IMR-90 (cell line): ENCODE measurements around the gene WWP2. TPM values are rescaled to one million over a fixed set of nuclear protein-coding genes. Genes with fewer than 3 reads are reported as not detected.

Experiments used
- ATAC-seq: fragments of 200-7000 bp; cut with Tn5 transposase; 2 replicates; pipeline ENCODE4 v1.9.1; 2020; ENCODE audit warnings: low read depth, mild to moderate bottlenecking, moderate library complexity
- BruUV-seq: library from RNA; stranded (reverse); fragments of 400-500 nt; replicated peaks from 2 replicates; lab custom pipeline; 2021; lab: Mats Ljungman, UMichigan
- CTCF ChIA-PET: fragments of 300-600 bp; formaldehyde crosslinking; extraction: SDS; loops from one replicate; lab custom pipeline; 2021; ENCODE audit warnings: antibody characterized with exemption; lab: Yijun Ruan, JAX
- POLR2A ChIA-PET: fragments of 300-600 bp; sonication (Branson Sonifier 250); formaldehyde crosslinking; loops from one replicate; lab custom pipeline; 2022; ENCODE audit warnings: antibody characterized with exemption; ENCODE audit not compliant: unreplicated experiment; lab: Charles Lee
- DNase-seq: peaks from one replicate; pipeline ENCODE4 v3.0.0; 2013
- H2AFZ ChIP-seq: replicated peaks from 2 replicates; pipeline ENCODE3; 2013; ENCODE audit warnings: low read length, mild to moderate bottlenecking; ENCODE audit not compliant: poor library complexity
- H2AK5ac ChIP-seq: 2 replicates; pipeline ENCODE4 v1.6.1; 2013; ENCODE audit warnings: low read depth, low read length, inconsistent platforms
- H2AK9ac ChIP-seq: replicated peaks from 2 replicates; pipeline ENCODE3; 2013; ENCODE audit warnings: mild to moderate bottlenecking, low read depth, low read length, moderate library complexity; ENCODE audit not compliant: poor library complexity
- H2BK120ac ChIP-seq: 2 replicates; pipeline ENCODE4 v1.6.1; 2013; ENCODE audit warnings: low read depth, low read length, inconsistent platforms
- H2BK15ac ChIP-seq: 3 replicates; pipeline ENCODE4 v1.6.1; 2013; ENCODE audit warnings: low read depth, low read length, inconsistent platforms
- H2BK20ac ChIP-seq: 2 replicates; pipeline ENCODE4 v1.6.1; 2013; ENCODE audit warnings: low read depth, mild to moderate bottlenecking, inconsistent platforms, low read length, moderate library complexity
- H2BK5ac ChIP-seq: 2 replicates; pipeline ENCODE4 v1.6.1; 2013; ENCODE audit warnings: mild to moderate bottlenecking, low read depth, low read length, inconsistent platforms; ENCODE audit not compliant: poor library complexity, severe bottlenecking
- H3K14ac ChIP-seq: replicated peaks from 2 replicates; pipeline ENCODE4 v1.6.1; 2013; ENCODE audit warnings: low read depth, low read length, inconsistent platforms
- H3K18ac ChIP-seq: 2 replicates; pipeline ENCODE4 v1.6.1; 2013; ENCODE audit warnings: low read depth, low read length, control low read depth
- H3K23ac ChIP-seq: 2 replicates; pipeline ENCODE4 v1.6.1; 2013; ENCODE audit warnings: low read depth, low read length, inconsistent platforms
- H3K27ac ChIP-seq: 2 replicates; pipeline ENCODE4 v1.5.1; 2013; ENCODE audit warnings: mild to moderate bottlenecking, control low read depth, low read length; ENCODE audit not compliant: insufficient read depth
- H3K27me3 ChIP-seq: 2 replicates; pipeline ENCODE4 v1.6.1; 2013; ENCODE audit warnings: low read length; ENCODE audit not compliant: control insufficient read depth, insufficient read depth
- H3K36me3 ChIP-seq: 2 replicates; pipeline ENCODE4 v1.6.1; 2013; ENCODE audit warnings: low read length, mixed read lengths; ENCODE audit not compliant: control insufficient read depth, insufficient read depth
- H3K4ac ChIP-seq: 2 replicates; pipeline ENCODE4 v1.6.1; 2013; ENCODE audit warnings: low read depth, low read length, inconsistent platforms
- H3K4me1 ChIP-seq: 2 replicates; pipeline ENCODE4 v1.6.1; 2013; ENCODE audit warnings: low read length, mixed read lengths; ENCODE audit not compliant: control insufficient read depth, insufficient read depth
- H3K4me2 ChIP-seq: 2 replicates; pipeline ENCODE4 v1.6.1; 2013; ENCODE audit warnings: low read depth, mild to moderate bottlenecking, control low read depth, low read length, moderate library complexity
- H3K4me3 ChIP-seq: 2 replicates; pipeline ENCODE4 v1.5.1; 2013; ENCODE audit warnings: low read depth, mild to moderate bottlenecking, control low read depth, low read length, moderate library complexity; ENCODE audit not compliant: insufficient read depth
- H3K56ac ChIP-seq: 2 replicates; pipeline ENCODE4 v1.6.1; 2013; ENCODE audit warnings: low read length, inconsistent platforms; ENCODE audit not compliant: insufficient read depth; ENCODE audit errors: extremely low read depth
- H3K79me1 ChIP-seq, 2 experiments: 2 replicates each; pipeline ENCODE4 v1.6.1; 2013; ENCODE audit warnings: low read length in 2 of 2, inconsistent platforms in 1 of 2, low read depth in 1 of 2
- H3K9ac ChIP-seq: 2 replicates; pipeline ENCODE4 v1.6.1; 2013; ENCODE audit warnings: low read depth, low read length, control low read depth
- H3K9me1 ChIP-seq: 2 replicates; pipeline ENCODE4 v1.6.1; 2013; ENCODE audit warnings: low read length, inconsistent platforms; ENCODE audit not compliant: insufficient read depth
- H3K9me3 ChIP-seq: 2 replicates; pipeline ENCODE4 v1.6.1; 2013; ENCODE audit warnings: low read length; ENCODE audit not compliant: control insufficient read depth, insufficient read depth
- H4K20me1 ChIP-seq: 2 replicates; pipeline ENCODE4 v1.6.1; 2013; ENCODE audit warnings: low read length, inconsistent platforms; ENCODE audit not compliant: insufficient read depth
- H4K5ac ChIP-seq: 2 replicates; pipeline ENCODE4 v1.6.1; 2013; ENCODE audit warnings: mild to moderate bottlenecking, low read depth, low read length, control low read depth
- H4K8ac ChIP-seq, 2 experiments: 2 replicates each; pipeline ENCODE4 v1.6.1; 2013; ENCODE audit warnings: low read depth in 2 of 2, low read length in 2 of 2, control low read depth in 1 of 2, inconsistent platforms in 1 of 2
- H4K91ac ChIP-seq: 2 replicates; pipeline ENCODE4 v1.6.1; 2013; ENCODE audit warnings: low read depth, low read length, inconsistent platforms; ENCODE audit not compliant: insufficient read depth
- BHLHE40 ChIP-seq: fragments of 150-350 bp; IDR thresholded peaks from 2 replicates; pipeline ENCODE4 v1.6.1; 2016; ENCODE audit warnings: mild to moderate bottlenecking, low read depth, low read length
- CHD1 ChIP-seq: IDR thresholded peaks from 2 replicates; pipeline ENCODE4 v1.6.1; 2012; ENCODE audit warnings: low read depth, low read length, improper control_type of control experiment
- FOS ChIP-seq: fragments of 150-350 bp; IDR thresholded peaks from 2 replicates; pipeline ENCODE4 v1.6.1; 2016; ENCODE audit warnings: low read depth, low read length
- MAFK ChIP-seq: IDR thresholded peaks from 2 replicates; pipeline ENCODE4 v1.6.1; 2012; ENCODE audit warnings: low read depth, low read length, improper control_type of control experiment
- MAZ ChIP-seq: IDR thresholded peaks from 2 replicates; pipeline ENCODE4 v1.6.1; 2012; ENCODE audit warnings: low read depth, mild to moderate bottlenecking, low read length, improper control_type of control experiment, moderate library complexity, borderline replicate concordance
- NFE2L2 ChIP-seq: fragments of 150-350 bp; IDR thresholded peaks from 2 replicates; pipeline ENCODE4 v1.6.1; 2016; ENCODE audit warnings: low read depth, mild to moderate bottlenecking, low read length
- POLR2A ChIP-seq: IDR thresholded peaks from 2 replicates; pipeline ENCODE4 v1.6.1; 2012; ENCODE audit warnings: mild to moderate bottlenecking, low read depth, low read length
- RAD21 ChIP-seq: IDR thresholded peaks from 2 replicates; pipeline ENCODE4 v1.6.1; 2012; ENCODE audit warnings: low read length, improper control_type of control experiment
- RCOR1 ChIP-seq: IDR thresholded peaks from 2 replicates; pipeline ENCODE4 v1.6.1; 2012; ENCODE audit warnings: mild to moderate bottlenecking, low read length, improper control_type of control experiment; ENCODE audit not compliant: insufficient replicate concordance
- RFX5 ChIP-seq: IDR thresholded peaks from 2 replicates; pipeline ENCODE4 v1.8.0; 2012; ENCODE audit warnings: low read depth, mild to moderate bottlenecking, low read length, moderate library complexity
- WGBS, 2 experiments: methylation state at CpG; one replicate each; pipeline versions ENCODE4 v1.1.5 to v1.1.7; 2013; ENCODE audit warnings: missing lambda C conversion rate in 2 of 2; ENCODE audit not compliant: insufficient read length in 1 of 2; ENCODE audit errors: extremely low coverage in 2 of 2; 5-methylcytosine and 5-hydroxymethylcytosine counted together
- dilution Hi-C: fragments of 300-500 bp; cut with HindIII; formaldehyde crosslinking; loops from one replicate; pipeline ENCODE4 v1.14.3; 2018; ENCODE audit warnings: low sequenced_read_pairs; ENCODE audit not compliant: unreplicated experiment
- in situ Hi-C: fragments of 300-500 bp; cut with MboI; formaldehyde crosslinking; loops from 3 replicates; pipeline ENCODE4 v1.14.3; 2019; ENCODE audit warnings: low sequenced_read_pairs, inconsistent platforms, mixed read lengths
- intact Hi-C: fragments of 100-400 bp; cut with micrococcal nuclease; formaldehyde crosslinking; loops from 2 replicates; pipeline ENCODE4 v1.10.0; 2022
- polyA plus RNA-seq, 3 experiments: library from polyadenylated mRNA; depleted of rRNA; stranded (reverse); fragments of >200 nt; gene quantifications; 2 replicates each; pipeline ENCODE4 v1.2.3, GENCODE V29; 2012; ENCODE audit warnings: low replicate concordance in 1 of 3
- total RNA-seq: library from RNA; depleted of rRNA; stranded (reverse); fragments of >200 nt; gene quantifications from 2 replicates; pipeline ENCODE4 v1.2.3, GENCODE V29; 2012
- TF ChIP-seq, protein P1 (sequence below): fragments of 150-350 bp; IDR thresholded peaks from 2 replicates; pipeline ENCODE4 v1.6.1; 2017; ENCODE audit warnings: mild to moderate bottlenecking, antibody characterized with exemption, low read length, low read depth
- TF ChIP-seq, protein P2 (sequence below): conservative IDR thresholded peaks from 2 replicates; pipeline ENCODE4 v1.5.1; 2012; ENCODE audit warnings: mild to moderate bottlenecking, low read depth, low read length, improper control_type of control experiment
- TF ChIP-seq, protein P3 (sequence below): fragments of 150-350 bp; IDR thresholded peaks from 2 replicates; pipeline ENCODE4 v1.6.1; 2016; ENCODE audit warnings: low read depth, mild to moderate bottlenecking, low read length, moderate library complexity, borderline replicate concordance

The WWP2 gene
- total and polyA plus RNA-seq, 2 of the 4 experiments (the other 2 are of a cell fraction): 12.7 to 13.7 TPM

DNA sequence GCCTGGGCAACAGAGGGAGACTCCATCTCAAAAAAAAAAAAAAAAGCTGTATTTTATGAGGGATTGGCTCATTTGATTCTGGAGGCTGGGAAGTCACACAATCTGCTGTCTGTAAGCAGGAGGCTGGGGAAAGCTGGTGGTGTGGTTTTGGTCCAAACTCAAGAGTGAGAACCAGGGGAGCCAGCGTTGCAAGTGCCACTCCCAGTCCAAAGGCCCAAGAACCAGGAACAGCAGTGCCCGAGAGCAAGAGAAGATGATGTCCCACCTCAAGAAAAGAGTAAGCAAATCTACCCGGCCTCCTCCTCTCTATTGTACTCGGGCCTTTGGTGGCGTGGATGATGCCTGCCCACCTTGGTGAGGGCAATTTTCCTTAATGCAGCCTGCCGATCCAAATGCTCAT lies 30.0 kb upstream of the WWP2 start:
- Histone ChIP-seq H3K27ac (no peak overlapping the region), H3K18ac (no peak overlapping the region), H4K20me1 (no peaks in the 10 kb centered on the region), H4K91ac (no peak overlapping the region), H3K27me3 (no peaks in the 10 kb centered on the region), H3K36me3 (no peaks in the 10 kb centered on the region), H3K23ac (no peak overlapping the region), H3K4ac (no peak overlapping the region), H3K4me3 (no peak overlapping the region), H3K79me1 (peaks cover 7 to 19% of the 10 kb centered on the region in 2 experiments; a peak in 3 of 4 replicates), H2AFZ (peak overlapping the region; percentile 41), H3K9ac (no peak overlapping the region), H2BK5ac (no peak overlapping the region), H3K9me3 (no peaks in the 10 kb centered on the region), H4K8ac (no peak overlapping the region), H3K14ac (no peak overlapping the region), H3K56ac (no peak overlapping the region), H3K4me1 (peaks cover 4% of the 10 kb centered on the region; the same call in 1 of the 2 replicates), H2AK9ac (no peak overlapping the region), H2BK20ac (0 out of 2 replicates have a peak overlapping the region, but pooled peaks have one; percentile 6), H2BK120ac (no peak overlapping the region), H3K9me1 (0 out of 2 replicates have a peak, but pooled peaks cover 5% of the 10 kb centered on the region), H4K5ac (no peak overlapping the region), H2AK5ac (no peak overlapping the region), H3K4me2 (no peak overlapping the region), H2BK15ac (0 out of 3 replicates have a peak overlapping the region, but pooled peaks have one; percentile 67)
- no CpG with 5 or more reads among the region's 6 CpGs for WGBS, 2 experiments
- ATAC-seq (no peak), DNase-seq (no peak)
- CTCF ChIA-PET: no interaction called here
- no peak for TF ChIP-seq RFX5
- TF ChIP-seq, protein P1, sequence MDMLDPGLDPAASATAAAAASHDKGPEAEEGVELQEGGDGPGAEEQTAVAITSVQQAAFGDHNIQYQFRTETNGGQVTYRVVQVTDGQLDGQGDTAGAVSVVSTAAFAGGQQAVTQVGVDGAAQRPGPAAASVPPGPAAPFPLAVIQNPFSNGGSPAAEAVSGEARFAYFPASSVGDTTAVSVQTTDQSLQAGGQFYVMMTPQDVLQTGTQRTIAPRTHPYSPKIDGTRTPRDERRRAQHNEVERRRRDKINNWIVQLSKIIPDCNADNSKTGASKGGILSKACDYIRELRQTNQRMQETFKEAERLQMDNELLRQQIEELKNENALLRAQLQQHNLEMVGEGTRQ: no peak
- TF ChIP-seq MAFK: no peak
- TF ChIP-seq, protein P2, sequence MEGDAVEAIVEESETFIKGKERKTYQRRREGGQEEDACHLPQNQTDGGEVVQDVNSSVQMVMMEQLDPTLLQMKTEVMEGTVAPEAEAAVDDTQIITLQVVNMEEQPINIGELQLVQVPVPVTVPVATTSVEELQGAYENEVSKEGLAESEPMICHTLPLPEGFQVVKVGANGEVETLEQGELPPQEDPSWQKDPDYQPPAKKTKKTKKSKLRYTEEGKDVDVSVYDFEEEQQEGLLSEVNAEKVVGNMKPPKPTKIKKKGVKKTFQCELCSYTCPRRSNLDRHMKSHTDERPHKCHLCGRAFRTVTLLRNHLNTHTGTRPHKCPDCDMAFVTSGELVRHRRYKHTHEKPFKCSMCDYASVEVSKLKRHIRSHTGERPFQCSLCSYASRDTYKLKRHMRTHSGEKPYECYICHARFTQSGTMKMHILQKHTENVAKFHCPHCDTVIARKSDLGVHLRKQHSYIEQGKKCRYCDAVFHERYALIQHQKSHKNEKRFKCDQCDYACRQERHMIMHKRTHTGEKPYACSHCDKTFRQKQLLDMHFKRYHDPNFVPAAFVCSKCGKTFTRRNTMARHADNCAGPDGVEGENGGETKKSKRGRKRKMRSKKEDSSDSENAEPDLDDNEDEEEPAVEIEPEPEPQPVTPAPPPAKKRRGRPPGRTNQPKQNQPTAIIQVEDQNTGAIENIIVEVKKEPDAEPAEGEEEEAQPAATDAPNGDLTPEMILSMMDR: no peak
- no peak for TF ChIP-seq RAD21
- TF ChIP-seq, protein P3, sequence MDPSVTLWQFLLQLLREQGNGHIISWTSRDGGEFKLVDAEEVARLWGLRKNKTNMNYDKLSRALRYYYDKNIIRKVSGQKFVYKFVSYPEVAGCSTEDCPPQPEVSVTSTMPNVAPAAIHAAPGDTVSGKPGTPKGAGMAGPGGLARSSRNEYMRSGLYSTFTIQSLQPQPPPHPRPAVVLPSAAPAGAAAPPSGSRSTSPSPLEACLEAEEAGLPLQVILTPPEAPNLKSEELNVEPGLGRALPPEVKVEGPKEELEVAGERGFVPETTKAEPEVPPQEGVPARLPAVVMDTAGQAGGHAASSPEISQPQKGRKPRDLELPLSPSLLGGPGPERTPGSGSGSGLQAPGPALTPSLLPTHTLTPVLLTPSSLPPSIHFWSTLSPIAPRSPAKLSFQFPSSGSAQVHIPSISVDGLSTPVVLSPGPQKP: no peak
- TF ChIP-seq POLR2A: no peak
- TF ChIP-seq FOS: no peak
- TF ChIP-seq CHD1: no peak
- no peak for TF ChIP-seq RCOR1
- TF ChIP-seq BHLHE40: no peak
- no peak for TF ChIP-seq MAZ
- no peak for TF ChIP-seq NFE2L2
- dilution Hi-C loops: no loop called here
- in situ Hi-C loops: no loop called here
- no TSS peak for BruUV-seq
- POLR2A ChIA-PET: no interaction called here
- intact Hi-C loops: no loop called here
